Aorta (tissue), 5 donors: ENCODE data around the gene SF1. TPM values are rescaled to one million over a fixed set of nuclear protein-coding genes. Genes with fewer than 3 reads are reported as not detected.

Experiments
- ATAC-seq: fragments of 200-7000 bp; cut with Tn5 transposase; one replicate; pipeline ENCODE4 v1.9.1; 2022; ENCODE audit warnings: moderate library complexity; ENCODE audit not compliant: low FRiP score
- DNase-seq, 2 donors: peaks; one replicate each; pipeline ENCODE4 v3.0.0-alpha.2; 2020
- H3K27ac ChIP-seq, 2 donors: one replicate each; pipeline ENCODE4 v1.5.1; 2013; ENCODE audit warnings: low read length in 2 of 2, mild to moderate bottlenecking in 2 of 2, moderate library complexity in 2 of 2, control low read depth in 1 of 2, inconsistent platforms in 1 of 2, low read depth in 1 of 2
- H3K27me3 ChIP-seq, 2 donors: one replicate each; pipeline ENCODE4 v1.6.1; 2013; ENCODE audit warnings: control low read depth in 1 of 2, low read length in 1 of 2, mild to moderate bottlenecking in 1 of 2, moderate library complexity in 1 of 2; ENCODE audit not compliant: insufficient read depth in 2 of 2, control insufficient read depth in 1 of 2
- H3K36me3 ChIP-seq, 2 donors: one replicate each; pipeline ENCODE4 v1.6.1; 2013; ENCODE audit warnings: control low read depth in 1 of 2, low read length in 1 of 2, mild to moderate bottlenecking in 1 of 2; ENCODE audit not compliant: insufficient read depth in 2 of 2, control insufficient read depth in 1 of 2
- H3K4me1 ChIP-seq, 2 donors: one replicate each; pipeline ENCODE4 v1.6.1; 2013; ENCODE audit warnings: low read length in 2 of 2, control low read depth in 1 of 2, mild to moderate bottlenecking in 1 of 2, moderate library complexity in 1 of 2; ENCODE audit not compliant: insufficient read depth in 2 of 2, control insufficient read depth in 1 of 2
- H3K4me3 ChIP-seq, 2 donors: one replicate each; pipeline ENCODE4 v1.5.1; 2013; ENCODE audit warnings: low read length in 2 of 2, control low read depth in 1 of 2, mild to moderate bottlenecking in 1 of 2
- H3K9me3 ChIP-seq: one replicate; pipeline ENCODE4 v1.6.1; 2013; ENCODE audit warnings: mild to moderate bottlenecking, low read length; ENCODE audit not compliant: control insufficient read depth
- WGBS, 2 donors: extraction: QIAGEN DNeasy Blood & Tissue Kit; methylation state at CpG; one replicate each; pipeline ENCODE4 v1.1.7; 2013; 5-methylcytosine and 5-hydroxymethylcytosine counted together
- intact Hi-C, 2 donors: fragments of 100-400 bp; cut with DNase I; formaldehyde crosslinking; loops; one replicate each; pipeline versions ENCODE4 v1.14.2 to v1.15.0; 2022
- polyA plus RNA-seq, 2 donors: library from polyadenylated mRNA; stranded (reverse); fragments of 200-250 nt; gene quantifications; one replicate each; pipeline ENCODE4 v1.2.3, GENCODE V29; 2013
- total RNA-seq, 2 donors: library from RNA; stranded (reverse); fragmentation: NEBNext Ultra II Directional; extraction: Animal tissue kit (Norgen Biotek cat#: 25700); gene quantifications; one replicate each; pipeline ENCODE4 v1.2.1, GENCODE V29; 2021
- donor health status: healthy with polysubstance abuse.
- donor health status: Bipolar disorder and iron deficiency.
- donor health status: DM: no; HTN: no; CAD: no.
- donor health status: DM: no; HTN: no; CAD: no.
- donor health status: DM: yes; HTN: yes; CAD: no.

SF1 gene
- total and polyA plus RNA-seq, 4 donors: 46.6 to 322 (median 202) TPM

GRCh38 chr11:64767344-64768299 is 10.7 kb downstream of the SF1 start:
- peak overlapping the region in 1 of 2 donors; percentile 27 for H3K27ac ChIP-seq
- H3K9me3 ChIP-seq: no peaks in the 10 kb centered on the region
- no peaks in the 10 kb centered on the region for H3K27me3 ChIP-seq
- no peak overlapping the region for H3K4me3 ChIP-seq
- peaks cover 0 to 1% of the 10 kb centered on the region in 2 donors for H3K4me1 ChIP-seq
- intact Hi-C loops: no loop called here
- ATAC-seq (peak; percentile 26), DNase-seq (peak; percentile 81 to 89)
- H3K36me3 ChIP-seq: peaks cover 22 to 28% of the 10 kb centered on the region in 2 donors
- WGBS, 2 donors: 43 to 47% methylated on average over 19 of the region's 19 CpGs

- intact Hi-C loops: no loop called here
- WGBS, 2 donors: 84 to 94% methylated on average over 9 to 11 of the region's 11 CpGs
- Histone ChIP-seq H3K27ac (no peak overlapping the region), H3K9me3 (no peaks in the 10 kb centered on the region), H3K4me1 (peaks cover 0 to 1% of the 10 kb centered on the region in 2 donors), H3K4me3 (no peak overlapping the region), H3K27me3 (no peaks in the 10 kb centered on the region), H3K36me3 (peaks cover 20 to 28% of the 10 kb centered on the region in 2 donors)
- ATAC-seq (no peak), DNase-seq (peak in 1 of 2 donors; percentile 70)
These were observed 11.5 kb downstream of the SF1 start for GRCh38 chr11:64766881-64767280.

- intact Hi-C loops: no loop called here
- no peaks in the 10 kb centered on the region for H3K9me3 ChIP-seq
- H3K4me3 ChIP-seq: no peak overlapping the region
- WGBS, 2 donors: 83 to 84% methylated on average over 38 to 42 of the region's 42 CpGs
- H3K27me3 ChIP-seq: no peaks in the 10 kb centered on the region
- peaks cover 20 to 27% of the 10 kb centered on the region in 2 donors for H3K36me3 ChIP-seq
- peaks cover 0 to 1% of the 10 kb centered on the region in 2 donors for H3K4me1 ChIP-seq
- no peak overlapping the region for H3K27ac ChIP-seq
- DNase-seq (peak in 1 of 2 donors; percentile 64), ATAC-seq (peak; percentile 13)
These were observed 12.3 kb downstream of the SF1 start for GRCh38 chr11:64765851-64766665.

- Histone ChIP-seq H3K9me3 (no peaks in the 10 kb centered on the region), H3K36me3 (peaks cover 20 to 24% of the 10 kb centered on the region in 2 donors), H3K4me3 (no peak overlapping the region), H3K4me1 (peaks cover 0 to 1% of the 10 kb centered on the region in 2 donors), H3K27me3 (no peaks in the 10 kb centered on the region), H3K27ac (no peak overlapping the region)
- intact Hi-C loops: no loop called here
- 74 to 80% methylated on average over 30 of the region's 30 CpGs for WGBS, 2 donors
- no peak for DNase-seq
- no peak for ATAC-seq
These were observed 13.0 kb downstream of the SF1 start for GRCh38 chr11:64765291-64765850.

GRCh38 chr11:64764753-64765152 is 13.6 kb downstream of the SF1 start:
- no peak overlapping the region for H3K27ac ChIP-seq
- H3K4me3 ChIP-seq: no peak overlapping the region
- WGBS, 2 donors: 72 to 79% methylated on average over 8 of the region's 8 CpGs
- intact Hi-C loops: no loop called here
- H3K4me1 ChIP-seq: peaks cover 0 to 1% of the 10 kb centered on the region in 2 donors
- peaks cover 17 to 20% of the 10 kb centered on the region in 2 donors for H3K36me3 ChIP-seq
- DNase-seq (no peak), ATAC-seq (no peak)
- no peaks in the 10 kb centered on the region for H3K9me3 ChIP-seq
- no peaks in the 10 kb centered on the region for H3K27me3 ChIP-seq

- Histone ChIP-seq H3K27me3 (no peaks in the 10 kb centered on the region), H3K27ac (peak overlapping the region in 1 of 2 donors; percentile 10), H3K36me3 (peaks cover 11 to 15% of the 10 kb centered on the region in 2 donors), H3K9me3 (no peaks in the 10 kb centered on the region), H3K4me3 (no peak overlapping the region), H3K4me1 (peaks cover 0 to 1% of the 10 kb centered on the region in 2 donors)
- 45 to 49% methylated on average over 11 of the region's 11 CpGs for WGBS, 2 donors
- no peak for DNase-seq
- intact Hi-C loops: no loop called here
- ATAC-seq: no peak
These were observed 14.2 kb downstream of the SF1 start for GRCh38 chr11:64764040-64764611.

- ATAC-seq: no peak
- Histone ChIP-seq H3K27me3 (no peaks in the 10 kb centered on the region), H3K36me3 (peaks cover 11% of the 10 kb centered on the region in 2 donors), H3K4me1 (peaks cover 0 to 1% of the 10 kb centered on the region in 2 donors), H3K27ac (peak overlapping the region in 1 of 2 donors; percentile 55), H3K9me3 (no peaks in the 10 kb centered on the region), H3K4me3 (no peak overlapping the region)
- DNase-seq: no peak
- 33 to 34% methylated on average over 6 of the region's 6 CpGs for WGBS, 2 donors
- intact Hi-C loops: no loop called here
These were observed 14.8 kb downstream of the SF1 start for GRCh38 chr11:64763526-64764039.
